ENCODE results near the gene RPL31.
A peak's percentile ranks its signal among the peaks of the same experiment; 100 is the strongest.

The RPL31 gene

DNA sequence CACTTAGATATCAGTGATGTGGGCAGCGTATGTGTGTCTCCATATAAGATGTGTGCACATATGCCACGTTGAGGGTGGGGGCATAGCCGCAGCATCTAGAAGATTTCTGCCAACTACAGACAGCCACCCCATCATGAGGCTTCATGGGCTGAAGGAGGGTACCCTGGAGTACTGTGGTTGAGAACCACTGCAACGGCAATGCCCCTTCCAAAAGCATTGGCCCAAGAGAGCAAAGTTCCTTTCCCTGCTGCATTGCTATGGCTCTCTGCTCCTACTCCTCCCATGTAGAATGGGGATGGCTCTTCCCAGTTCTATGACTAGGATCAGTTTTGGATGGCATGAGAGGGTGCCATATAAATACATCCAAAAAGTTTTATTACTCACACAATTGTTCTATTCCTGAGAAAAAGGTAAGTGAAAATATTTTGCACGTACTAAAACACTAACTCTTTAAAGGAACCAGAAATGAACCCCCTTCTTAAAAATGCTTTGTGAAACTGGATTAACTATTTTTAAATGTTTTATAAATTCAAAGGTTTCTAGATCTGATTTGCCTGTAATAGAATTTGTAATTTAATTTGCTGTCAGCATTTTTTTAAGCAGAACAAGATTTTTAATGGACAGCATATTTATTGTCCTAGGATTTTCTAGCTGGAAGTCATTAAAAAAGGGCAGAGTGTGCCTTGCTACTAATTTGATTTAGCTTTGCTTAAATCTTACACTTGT, 4.4 kb upstream of the RPL31 start:
- no peak for DNase-seq

DNA sequence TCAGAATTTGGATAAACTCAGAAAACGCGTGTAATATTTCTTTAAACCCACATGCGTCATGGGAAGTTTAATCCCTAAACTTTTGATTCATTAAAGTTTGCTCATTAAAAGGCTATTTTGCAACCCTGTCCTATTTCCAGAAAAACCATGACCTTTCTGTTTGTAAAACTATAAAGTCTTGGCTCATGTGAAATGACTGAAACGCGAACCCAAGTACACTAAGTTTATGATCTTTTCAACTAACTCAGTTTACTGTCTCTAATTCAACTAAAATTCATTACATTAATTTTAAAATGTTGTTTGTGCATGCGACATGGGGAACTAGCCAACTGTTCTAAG, 3.9 kb upstream of the RPL31 start:
- DNase-seq, result no peak

DNA sequence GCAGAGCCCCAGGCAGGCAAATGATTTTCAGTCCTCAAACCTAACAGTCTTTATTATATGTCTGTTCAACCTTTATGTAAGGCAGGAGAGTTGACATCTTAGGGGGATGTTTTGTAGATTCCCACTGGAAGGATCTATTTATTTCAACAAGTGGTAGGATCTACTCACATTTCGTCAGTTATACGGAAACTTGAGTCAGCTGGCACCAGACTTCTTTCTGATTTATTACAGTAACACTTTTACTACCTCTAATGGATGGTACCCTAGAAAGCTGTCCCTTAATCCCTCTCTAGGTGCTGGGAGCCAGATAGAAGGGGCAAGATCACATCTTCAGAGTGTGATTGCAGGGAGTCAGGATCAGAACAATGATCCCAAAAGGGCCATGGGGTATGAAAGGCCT, 2.1 kb upstream of the RPL31 start:
- no peak for DNase-seq

DNA sequence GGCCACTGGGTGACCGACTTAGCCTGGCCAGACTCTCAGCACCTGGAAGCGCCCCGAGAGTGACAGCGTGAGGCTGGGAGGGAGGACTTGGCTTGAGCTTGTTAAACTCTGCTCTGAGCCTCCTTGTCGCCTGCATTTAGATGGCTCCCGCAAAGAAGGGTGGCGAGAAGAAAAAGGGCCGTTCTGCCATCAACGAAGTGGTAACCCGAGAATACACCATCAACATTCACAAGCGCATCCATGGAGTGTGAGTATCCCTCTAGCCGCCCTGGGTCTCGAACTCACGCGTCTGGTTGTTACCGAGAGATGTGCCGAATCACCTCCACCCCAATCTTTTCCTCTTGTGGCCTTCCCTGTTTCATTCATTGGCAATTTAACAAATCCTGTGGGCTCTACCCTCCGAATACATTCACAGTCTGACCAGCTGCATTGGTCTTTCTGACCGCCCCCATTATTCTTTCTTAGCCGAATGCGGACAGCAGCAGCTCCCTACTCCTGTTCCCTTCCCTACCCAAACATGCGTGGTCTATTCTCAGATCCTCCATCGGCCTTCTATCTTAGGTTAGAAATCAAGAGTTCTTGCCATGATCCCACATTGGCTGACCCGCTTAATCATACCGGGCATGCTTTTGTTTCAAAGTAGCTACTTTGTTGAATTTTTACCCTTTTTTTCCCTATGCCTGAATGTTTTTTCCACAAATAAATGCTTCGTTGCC, 631 bp downstream of the RPL31 start:
- DNase-seq, result no peak

DNA sequence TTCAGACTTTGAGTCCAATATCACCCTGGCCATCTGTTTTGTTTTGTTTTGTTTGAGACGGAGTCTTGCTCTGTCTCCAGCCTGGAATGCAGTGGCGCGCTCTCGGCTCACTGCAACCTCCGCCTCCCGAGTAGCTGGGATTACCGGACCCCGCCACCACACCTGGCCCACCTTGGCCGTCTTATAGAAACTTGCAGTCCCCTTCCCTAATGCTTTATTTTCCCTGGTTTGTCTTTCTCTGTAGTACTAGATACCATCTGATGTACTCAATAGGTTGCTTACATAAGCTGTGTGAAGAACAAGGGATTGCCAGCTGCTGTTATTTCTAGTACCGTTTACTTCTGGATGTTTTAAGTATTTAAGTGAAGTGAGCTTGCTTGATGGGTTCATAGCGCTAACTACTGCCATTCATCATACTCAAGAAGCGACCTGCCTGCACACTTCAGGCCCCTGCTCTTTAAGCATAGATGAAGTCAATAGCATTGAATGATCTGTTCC, 1.2 kb downstream of the RPL31 start:
- no peak for DNase-seq

DNA sequence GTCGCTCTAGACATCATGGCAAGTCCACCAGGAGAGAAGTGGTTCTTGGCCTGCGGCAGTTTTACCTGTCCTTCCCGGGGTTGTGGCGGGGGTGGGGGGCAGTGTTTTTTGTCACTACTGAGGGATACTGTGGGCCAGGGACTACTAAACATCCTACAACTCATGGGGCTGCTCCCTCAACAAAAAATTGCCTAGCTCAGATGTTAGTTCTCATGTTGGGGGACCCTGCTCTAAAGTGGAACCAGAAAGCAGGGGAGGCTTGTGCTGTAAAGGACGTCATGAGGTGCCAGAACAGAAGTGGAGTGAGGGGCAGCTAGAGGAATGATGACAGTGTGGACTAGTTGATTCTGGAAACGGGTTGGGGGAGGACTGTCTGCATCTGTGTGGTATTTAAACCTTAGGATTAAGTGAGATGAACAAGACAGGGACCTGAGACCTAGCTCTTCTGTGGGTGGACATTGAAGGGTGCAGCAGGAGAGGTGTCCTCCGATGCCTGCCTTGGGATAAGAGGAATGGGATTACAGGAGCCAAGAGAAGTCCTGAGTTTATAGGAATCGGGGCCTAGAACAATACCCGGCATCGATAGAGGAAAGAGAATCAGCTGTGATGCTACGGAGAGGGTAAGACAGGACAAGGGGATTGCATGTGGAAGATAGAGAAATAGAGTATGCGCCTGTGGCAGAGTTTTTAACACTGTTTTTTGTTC, 2.7 kb downstream of the RPL31 start:
- DNase-seq, result no peak

DNA sequence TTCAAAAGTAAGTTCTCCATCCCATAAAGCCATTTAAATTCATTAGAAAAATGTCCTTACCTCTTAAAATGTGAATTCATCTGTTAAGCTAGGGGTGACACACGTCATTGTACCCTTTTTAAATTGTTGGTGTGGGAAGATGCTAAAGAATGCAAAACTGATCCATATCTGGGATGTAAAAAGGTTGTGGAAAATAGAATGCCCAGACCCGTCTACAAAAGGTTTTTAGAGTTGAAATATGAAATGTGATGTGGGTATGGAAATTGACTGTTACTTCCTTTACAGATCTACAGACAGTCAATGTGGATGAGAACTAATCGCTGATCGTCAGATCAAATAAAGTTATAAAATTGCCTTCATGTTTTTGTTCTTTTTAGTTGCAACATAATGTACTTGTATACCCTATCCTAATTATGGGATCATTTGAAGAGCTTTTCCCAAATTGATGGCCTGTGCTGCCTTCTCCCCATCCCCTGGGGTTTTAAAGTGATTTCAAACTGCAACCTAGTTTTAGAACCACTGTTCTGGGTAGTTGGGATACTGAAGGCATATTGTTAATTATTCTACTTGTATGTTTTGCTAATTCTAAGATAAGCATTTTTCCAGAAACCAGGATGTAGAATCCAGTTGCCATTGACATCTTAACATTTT, 4.1 kb downstream of the RPL31 start:
- no peak for DNase-seq

DNA sequence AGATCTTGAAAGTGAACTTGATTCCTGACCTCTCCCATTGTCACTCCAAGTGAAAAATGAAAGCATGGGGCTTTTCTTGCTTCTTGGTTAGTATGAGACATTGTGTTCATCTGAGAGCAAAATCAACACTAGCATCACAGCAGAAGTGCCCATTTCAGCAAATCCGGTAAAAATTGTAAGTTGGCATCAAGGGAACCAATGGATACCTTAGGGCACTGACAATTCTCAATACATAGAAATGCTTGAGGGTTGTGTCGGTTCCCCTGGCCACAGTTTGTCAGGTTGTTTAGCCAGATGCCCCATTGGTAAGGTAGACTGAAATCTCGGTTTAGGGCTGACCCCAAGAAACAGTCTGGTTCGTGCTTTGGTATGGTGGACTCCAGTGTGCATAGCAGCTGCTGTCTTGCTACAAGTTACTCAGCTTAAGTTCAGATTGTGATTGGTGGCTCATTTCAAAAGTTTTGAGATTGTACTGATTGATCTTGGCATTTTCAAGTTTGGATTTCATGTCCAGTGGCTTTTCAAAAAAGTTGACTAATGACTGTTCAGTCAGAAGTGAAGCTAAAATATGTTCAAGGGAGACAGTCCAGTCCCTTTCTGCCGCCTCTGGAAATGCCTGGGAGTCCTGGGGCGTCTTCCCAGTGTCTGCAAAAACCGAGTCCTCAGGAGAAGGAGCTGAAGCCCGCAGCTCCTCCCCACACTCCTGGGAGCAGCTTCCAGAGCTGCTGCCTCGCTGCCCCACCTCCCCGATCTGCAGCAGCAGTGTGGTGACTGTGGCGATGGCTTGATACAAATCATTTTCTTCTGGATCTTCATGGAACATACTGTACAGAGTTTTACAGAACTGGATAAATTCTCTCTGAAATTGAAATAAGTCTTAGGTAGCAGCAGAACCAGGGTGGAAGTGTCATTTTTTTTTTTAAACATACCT, 5.6 kb downstream of the RPL31 start:
- DNase-seq, result no peak

DNA sequence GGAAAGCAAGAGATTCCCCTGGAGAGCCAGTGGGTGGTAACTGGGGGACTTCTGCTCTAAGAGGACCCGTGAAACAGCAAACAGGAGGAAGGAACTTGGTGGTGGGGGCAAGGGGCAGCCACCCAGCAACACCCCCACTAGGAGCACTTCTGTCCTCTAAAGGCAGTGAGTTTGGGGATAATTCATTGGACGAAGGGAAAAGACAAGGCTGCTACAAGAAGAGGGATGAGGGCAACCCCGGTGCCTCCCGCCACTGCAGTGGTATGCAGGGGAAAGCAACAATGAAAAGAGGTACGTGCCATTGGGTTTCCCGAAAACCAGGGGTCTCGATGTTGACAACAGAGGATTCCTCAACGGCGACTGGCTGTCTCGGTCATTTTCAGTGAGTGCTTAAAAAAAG, 9.1 kb downstream of the RPL31 start:
- no peak for DNase-seq

DNA sequence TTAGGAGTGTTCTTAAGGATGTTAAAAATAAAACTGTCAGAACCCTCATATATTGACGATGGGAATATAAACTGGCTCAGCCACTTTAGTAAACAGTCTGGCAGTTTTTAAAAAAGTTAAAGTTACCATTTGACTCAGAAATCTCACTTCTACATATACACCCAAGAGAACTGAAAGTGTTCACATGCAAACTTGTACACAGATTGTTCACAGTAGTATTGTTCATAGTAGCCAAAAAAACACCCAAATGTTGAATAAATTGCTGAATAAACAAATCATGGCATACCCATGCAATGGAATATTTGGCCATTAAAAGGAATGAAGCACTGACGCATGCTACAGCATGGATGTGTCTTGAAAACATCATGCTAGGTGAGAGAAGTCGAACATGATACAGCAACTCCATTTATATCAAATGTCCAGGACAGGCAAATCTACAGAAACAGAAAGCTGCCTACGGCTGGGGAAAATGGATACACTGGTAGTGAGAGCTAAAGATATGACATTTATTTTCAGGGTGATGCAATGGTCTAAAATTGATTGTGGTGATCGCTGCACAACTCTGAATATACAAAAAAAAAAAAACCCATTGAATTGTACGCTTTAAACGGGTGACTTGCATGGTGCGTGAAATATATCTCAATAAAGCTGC, 10.1 kb downstream of the RPL31 start:
- DNase-seq, result no peak

DNA sequence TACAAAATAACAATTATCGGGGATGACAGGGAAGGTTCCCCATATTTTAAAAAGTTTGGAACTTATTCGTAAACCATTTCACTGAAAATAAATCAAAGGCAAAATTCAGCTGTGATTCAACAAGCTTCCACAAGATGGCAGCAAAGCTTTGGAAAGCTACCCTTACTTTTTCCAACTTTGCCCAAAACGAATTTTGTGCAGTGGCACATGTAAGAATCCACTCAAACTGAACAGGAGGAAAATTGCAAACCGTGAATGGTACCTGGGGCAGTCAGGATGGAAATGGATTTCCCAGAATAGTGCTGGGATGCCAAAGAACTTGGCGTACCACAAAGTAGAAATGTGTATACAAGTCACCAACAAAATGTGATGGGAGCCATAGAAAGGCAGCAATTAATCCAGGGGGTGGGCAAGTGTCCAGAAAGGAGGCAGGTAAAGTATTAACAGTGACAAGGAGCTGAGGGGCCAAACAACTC, 10.7 kb downstream of the RPL31 start:
- peak; percentile 17 for DNase-seq

DNA sequence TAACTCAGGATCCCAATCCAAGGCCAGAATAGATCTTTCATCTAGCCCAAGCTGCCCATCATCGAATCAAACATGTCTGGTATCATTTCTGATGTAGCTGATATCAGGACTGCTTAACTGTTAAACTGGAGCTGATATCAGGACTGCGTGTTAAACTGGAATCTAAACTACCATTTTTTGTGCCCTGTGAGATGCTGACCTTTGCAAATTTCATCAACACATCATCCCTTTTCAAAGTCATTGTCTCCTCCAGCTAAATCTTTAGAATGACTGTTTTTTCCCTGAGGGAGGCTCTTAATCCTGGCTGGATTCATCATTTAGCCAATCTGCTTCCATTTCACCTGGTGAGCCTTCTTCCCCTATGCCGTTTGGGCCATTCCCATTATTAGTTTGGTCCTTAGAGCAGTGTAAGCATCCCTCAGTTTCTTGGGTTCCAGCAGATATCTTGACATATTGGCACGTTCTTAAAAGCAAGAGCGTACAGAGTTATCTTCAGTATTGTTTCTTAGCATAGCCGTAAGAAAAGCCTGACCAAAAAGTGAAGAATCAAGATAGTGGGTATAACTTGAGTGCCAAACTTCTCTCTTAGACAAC, 12.3 kb downstream of the RPL31 start:
- DNase-seq, result no peak

DNA sequence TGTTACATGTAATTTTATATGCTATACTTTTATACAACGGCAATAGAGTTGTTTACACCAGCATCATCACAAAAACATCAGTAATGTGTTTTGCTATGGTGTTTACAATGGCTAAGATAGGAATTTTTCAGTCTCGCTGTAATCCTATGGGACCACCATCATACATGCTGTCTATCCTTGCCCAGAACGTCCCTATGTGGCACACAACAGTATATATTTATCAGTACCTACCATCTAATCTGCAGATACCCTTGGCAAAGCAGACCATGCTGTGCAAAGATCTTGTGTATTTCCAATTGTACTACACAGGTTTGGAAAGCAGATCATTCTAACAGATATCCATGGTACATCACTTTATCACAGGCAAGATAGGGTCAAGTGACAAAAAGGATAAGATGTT, 15.3 kb downstream of the RPL31 start:
- no peak for DNase-seq

DNA sequence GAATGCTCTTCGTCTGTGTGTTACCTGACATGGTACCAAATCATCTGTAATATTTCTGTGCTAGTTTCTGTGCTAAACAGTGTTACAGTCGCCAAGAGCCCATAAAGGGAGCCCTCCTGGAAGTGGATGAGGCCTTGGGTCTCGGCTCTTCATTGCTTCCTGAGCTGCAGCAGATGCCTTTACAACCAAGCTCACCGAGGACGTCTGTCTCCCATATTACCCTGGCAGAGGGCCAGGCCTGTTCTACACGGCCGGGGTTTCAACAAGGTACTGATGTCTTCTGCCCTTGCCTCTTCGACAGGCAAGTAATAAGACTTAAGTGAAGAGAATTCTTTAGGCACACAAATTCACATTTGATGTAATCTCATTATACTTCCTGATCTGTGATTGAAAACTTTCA, 16.8 kb downstream of the RPL31 start:
- no peak for DNase-seq

DNA sequence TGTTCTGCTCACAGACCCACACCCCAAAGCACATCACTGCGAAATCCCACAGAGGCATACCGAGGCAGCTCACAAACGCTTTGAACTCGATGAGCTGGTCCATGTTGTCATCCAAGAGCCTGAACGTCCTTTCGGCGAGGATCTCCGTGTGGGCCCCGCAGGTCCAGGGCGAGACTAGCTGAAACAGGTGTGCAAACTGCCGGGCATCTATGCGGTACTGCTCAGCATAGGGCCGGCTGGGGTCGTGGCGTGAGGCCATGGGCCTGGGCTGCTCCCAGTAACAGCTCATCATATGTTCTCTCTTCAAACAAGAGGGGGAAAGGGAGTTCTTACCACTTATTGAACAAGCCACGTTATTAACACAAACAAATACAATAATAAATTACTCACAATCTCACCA, 20.1 kb downstream of the RPL31 start:
- no peak for DNase-seq

DNA sequence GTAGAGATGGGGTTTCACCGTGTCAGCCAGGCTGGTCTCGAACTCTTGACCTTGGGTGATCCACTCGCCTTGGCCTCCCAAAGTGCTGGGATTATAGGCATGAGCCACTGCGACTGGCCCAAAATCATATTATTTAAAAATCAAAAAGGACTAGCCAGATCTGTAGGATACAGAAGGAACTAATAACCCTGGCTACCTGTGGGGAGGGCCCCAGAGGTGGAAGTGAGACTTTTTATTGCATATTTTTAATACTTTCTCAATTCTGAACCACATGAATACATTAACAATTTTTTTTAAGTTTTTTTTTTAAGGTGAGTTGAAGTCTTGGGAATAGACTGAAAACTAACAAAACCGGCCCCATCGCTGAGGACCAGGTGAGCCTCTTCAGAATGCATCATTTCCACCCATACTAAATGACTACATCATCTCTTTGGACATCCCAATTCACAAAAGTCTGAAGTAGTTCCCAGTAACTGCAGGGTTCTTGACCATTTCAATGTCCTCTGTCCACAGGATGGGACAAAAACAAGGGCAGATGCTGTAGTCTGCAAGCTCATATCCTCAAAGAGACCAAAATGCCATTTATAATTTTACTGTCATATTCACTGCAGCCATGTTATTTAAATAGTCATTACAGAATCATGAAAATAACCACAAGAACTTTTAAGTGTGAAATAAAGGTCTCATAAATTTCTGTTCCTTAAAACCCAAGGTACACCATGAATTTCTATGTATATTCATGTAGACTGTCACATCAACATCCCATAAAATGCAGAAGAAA, 21.4 kb downstream of the RPL31 start:
- DNase-seq, result no peak

DNA sequence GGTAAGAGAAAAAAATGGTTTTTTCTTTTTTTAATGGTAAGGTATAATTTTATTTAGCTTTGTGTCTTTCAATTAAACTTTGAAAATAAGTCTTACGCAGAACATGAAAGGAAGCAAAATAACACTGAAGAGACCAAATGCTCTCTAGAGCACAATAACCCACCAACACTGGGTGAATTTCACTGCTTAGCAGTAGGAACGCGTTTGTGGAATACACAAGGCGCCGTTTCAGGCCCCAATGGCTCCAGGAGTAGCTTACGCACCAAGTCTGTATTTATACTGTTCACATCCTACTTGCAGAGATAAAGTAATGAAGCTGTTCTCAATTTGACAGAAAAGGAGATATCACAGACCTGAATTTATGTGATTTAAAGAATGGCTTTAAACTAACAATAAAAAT, 23.5 kb downstream of the RPL31 start:
- no peak for DNase-seq

DNA sequence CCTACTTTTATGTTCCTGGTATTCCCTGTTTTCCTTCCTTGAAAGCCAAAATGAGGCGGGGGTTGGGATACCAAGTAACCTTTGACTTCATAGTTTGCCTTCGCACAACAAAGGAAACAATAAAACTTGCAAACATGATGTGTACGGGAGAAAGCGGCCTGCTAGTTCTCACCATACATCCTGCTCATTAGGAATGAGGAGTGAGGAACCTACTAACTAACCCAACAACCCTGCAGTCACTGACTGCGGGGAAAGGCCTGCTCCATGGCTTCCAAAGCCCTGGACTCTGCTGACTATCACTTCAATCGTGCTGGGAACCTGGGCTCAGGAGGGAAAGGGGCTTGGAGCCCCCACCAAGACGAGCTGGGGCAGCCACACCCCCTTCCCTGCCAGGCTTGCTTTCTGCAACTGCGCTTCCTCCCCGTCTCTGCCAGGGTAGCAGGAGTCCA, 24.2 kb downstream of the RPL31 start:
- no peak for DNase-seq

DNA sequence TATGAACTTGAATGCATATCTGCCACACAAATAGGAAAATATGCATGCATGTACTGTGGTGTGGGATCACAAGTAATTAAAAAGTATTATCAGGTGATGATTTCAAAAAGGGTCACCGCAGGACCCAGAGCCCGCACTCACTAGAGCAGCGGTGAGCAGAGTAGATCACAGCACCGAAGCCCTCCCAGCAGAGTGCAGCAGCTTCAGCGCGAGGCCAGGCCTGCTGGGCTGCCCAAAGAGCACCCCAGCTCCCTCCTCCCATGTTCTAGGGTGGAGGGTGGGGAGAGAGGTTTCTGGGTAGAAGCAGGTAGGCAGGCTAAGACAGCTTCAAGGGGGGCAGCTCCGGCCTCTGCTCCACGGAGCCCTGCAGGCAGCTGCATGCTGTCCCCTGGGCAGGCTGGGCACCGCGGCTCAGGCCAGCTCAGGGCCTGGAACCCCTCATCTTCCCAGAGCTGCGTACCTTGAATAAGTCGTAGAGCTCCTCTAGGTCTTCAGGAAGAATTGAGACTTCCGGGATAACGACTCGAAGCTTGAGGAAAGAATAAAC, 24.9 kb downstream of the RPL31 start:
- no peak for DNase-seq

DNA sequence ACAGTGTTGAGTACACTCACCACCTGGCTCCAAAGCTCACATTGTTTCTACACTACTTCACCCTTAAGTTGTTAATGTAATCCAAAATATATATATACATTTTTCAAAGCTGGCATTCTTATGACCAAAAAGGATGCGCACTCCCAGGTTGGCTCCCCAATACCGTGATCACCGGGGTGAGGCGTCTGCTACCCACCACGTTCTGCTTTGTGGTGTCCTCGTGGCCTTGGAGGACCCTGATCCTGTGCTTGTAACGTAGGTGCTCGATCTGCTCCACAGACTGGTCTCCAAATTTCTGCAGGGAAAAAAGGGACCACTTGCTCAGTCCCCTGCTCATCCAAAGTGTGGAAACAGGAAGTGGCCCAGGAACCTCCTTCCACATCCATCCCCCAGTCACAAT, 25.8 kb downstream of the RPL31 start:
- DNase-seq, result no peak

All from NCI-H1694 treated with DMSO at 0.1 percent for 48 hours (cell line).